NCI-H2171 (cell line): Measurements from ENCODE around the gene NHLH1.

Experiments
- DNase-seq: peaks from one replicate; lab custom pipeline; 2025; lab: John Stamatoyannopoulos, UW

NHLH1 gene

DNA sequence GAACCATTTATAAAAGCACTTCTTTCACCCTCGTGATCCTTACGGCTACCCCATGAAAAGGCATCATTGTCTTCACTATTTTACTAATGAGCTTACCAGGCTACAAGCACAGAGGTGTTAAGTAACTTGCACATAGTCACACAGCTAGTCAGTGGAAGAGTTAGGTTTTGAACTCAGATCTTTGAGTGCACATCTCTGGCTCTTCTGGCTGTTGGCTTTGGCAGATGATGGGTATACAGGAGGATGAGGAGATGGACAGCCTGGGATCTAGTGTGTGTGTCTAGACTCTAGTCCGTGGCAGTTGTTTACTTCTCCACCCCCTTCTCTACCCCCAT lies 45.1 kb downstream of the NHLH1 start:
- no peak for DNase-seq

DNA sequence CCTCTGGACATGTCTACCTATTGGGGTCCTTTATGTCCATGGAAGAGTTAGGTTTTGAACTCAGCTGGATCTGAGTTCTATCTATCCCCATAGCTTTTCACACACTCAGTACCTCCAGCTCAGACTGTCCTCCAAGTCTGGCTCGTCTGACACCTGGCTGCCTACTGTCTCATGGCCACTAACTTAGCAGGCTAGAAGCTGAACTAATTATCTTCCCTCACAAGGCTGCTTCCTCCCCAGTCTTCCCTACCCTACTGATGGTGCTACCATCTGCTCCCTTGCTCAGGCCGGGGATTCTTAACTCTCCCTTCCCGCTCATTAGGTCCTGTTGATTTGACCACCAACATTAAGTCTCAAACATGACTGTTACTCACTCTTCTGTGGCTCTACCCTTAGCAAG lies 46.8 kb downstream of the NHLH1 start:
- DNase-seq: no peak

DNA sequence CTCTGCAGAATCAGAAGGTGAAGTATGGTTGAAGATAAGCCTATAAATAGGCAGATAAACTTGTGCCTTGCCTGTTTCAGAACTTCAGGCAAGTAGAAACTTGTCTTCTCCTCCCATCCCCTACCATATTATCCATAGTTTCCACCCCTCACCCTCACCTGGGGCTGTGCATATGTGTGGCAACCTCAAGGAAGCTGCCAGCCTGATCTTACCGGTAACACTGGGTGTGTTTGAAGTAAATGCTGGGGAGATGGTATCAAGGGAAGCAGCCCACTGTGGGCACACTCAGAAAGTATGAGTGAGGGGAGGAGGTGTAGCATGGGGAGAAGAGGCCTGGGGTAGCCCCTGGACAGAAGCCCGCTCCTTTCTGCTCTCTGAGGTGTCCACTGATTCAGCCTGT lies 48.0 kb downstream of the NHLH1 start:
- DNase-seq: no peak

DNA sequence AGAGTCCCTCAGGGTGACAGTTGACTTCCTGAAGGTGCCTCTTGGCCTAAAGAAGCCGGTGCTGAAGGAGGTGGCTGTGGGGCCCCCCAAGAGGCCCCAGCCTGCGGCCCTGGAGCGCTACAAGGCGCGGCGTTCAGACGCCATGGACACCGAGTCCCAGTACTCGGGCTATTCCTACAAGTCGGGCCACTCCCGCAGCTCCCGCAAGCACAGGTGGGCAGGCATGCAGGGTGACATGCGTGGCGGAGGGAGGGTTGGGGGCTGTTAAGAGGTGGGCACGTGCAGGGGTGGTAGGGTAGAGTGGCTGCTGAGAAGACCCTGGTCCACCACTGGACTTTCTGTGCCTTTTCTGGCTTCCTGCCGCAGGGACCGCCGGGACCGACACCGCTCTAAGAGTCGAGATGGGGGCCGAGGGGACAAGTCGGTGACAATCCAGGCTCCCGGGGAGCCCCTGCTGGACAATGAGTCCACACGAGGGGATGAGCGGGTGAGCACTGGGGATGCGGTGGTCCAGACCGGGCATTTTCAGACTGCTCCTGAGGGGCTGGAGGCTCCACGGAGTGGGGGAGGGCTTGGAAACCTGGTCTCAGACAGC lies 48.9 kb downstream of the NHLH1 start:
- DNase-seq: no peak

DNA sequence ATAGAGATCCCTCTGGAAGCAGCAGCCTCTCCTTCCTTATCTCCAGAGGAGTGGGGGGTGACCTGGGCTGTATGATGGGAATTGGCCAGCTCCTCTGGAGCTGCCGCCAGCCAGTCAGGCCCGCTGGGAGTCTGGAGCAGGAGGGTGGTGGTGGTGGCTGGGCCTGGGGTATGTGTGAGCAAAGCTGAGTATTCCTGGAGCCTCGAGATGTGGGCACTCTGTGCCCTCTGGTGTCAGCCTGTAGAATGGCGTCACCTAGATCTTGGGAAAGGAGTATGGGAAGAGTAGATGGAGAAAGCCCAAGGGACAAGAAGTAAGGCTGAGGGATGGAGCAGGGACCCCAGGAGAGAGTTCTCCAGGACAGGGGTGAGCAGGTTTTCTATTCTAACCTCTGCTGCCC lies 49.5 kb downstream of the NHLH1 start:
- peak; percentile 16 for DNase-seq

DNA sequence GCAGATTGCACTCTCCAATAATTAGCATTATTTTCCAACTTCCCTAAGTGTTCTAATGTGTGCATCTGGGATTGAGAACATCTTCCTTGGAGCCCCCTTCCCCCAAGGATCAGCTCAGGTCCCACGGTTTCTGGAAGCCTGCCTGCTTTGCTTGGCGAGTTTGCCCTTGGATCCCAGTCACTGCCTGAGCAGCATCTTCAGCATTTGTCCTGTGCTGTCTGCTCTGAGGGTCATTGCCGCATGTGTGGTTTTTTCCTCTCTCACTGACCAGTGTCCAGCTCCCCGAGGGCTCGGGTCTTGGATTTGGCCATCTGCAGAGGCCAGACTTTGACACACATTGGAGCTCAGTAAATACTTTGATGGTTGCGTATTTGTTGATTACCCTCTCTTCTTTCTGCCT lies 51.6 kb downstream of the NHLH1 start:
- no peak for DNase-seq

DNA sequence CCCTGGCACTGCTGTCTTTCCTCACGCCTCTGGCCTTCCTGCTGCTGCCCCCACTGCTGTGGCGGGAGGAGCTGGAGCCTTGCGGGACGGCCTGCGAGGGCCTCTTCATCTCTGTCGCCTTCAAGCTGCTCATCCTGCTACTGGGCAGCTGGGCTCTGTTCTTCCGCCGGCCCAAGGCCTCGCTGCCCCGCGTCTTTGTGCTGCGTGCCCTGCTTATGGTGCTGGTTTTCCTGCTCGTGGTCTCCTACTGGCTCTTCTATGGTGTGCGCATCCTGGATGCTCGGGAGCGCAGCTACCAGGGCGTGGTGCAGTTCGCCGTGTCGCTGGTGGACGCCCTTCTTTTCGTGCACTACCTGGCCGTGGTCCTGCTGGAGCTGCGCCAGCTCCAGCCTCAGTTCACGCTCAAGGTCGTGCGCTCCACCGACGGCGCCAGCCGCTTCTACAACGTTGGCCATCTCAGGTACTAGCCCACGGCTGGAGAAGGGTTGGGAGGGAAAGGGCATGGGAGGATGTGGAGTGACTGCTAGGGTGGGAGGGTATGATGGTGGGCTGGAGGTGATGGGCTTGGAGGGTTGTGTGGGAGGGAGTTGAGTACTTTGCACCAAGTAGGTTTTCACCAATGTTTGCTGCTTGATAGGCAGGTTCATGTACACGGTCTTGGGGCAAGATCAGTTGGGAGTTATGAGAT lies 52.4 kb downstream of the NHLH1 start:
- DNase-seq: no peak

DNA sequence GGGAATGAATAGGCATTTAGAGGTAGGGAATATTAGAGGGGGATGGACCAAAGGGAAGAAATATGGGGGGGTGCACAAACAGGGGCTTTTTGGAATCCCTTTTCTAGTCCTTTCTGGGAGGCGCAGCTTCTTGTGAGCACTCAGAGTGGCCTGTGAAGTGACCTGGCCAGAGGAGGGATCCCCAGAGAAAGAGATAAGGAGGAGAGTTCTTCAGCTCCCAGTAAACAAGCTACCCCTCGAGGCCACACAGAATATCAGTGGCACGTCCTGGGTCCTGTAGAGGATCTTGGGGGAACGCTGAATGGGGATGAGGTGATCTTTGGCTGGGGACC lies 52.9 kb downstream of the NHLH1 start:
- DNase-seq: no peak

DNA sequence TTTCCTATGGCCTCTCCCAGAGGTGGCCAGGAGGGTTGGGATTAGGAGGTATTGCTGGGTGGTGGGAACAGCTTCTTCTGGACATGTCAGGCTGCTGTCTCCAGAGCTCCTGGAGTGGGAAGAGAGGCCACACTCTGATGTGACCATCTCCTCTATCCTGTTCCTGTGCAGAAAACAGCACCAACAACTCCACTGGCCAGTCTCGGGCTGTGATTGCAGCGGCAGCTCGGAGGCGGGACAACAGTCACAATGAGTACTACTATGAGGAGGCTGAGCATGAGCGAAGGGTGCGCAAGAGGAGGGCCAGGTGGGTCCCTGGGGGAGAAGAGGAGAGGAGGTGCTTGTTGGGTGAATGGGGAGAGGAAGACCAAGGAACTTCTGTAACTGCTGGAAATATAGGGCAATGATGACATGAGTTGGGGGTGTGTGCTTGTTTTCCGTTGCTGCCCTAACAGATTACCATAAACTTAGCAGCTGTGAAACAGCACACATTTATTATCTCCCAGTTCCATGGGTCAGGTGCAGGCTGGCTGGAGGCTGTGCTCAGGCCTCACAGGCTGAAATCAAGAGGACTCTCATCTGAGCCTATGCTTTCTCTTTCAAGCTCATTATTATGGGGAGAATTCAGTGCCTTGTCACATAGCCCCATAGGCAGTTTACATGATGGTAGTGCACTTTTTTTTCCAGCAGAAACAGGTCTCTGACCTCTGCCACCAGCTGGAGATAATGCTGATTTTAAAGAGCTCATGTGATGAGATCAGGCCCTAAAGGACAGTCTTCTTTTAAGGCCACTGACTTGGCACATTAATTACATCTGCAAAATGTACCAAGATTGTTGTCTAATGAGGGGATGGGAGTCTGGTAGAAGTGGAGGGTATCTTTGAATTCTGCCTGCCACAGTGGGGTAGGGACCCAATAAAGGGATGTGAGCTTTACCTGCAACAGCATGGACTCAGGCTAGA lies 54.3 kb downstream of the NHLH1 start:
- no peak for DNase-seq

DNA sequence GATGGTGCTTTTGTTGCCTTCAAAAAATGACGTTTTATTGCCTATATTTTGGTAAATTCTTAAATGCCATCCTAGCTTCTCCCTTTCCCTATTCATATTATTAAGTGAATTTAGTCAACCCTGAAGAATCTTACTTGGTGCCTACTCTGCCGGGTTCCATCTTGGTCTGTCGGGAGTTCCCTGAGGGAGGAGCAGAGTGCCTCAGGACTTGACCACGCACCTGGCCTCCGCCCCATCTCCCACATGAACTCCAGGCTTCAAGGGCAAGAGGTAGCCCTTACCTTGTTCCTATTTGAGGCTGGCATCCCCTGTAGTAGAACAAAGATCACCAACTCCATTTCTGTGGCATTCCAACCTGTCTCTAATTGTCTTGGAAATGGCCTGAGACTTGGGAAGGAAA lies 55.0 kb downstream of the NHLH1 start:
- DNase-seq: no peak
